RCC 7860 (cell line): Measurements from ENCODE around the gene KRT35.

Experiments used
- DNase-seq: peaks from one replicate; pipeline ENCODE4 v3.0.0-alpha.2; 2015; ENCODE audit warnings: low spot score
- FAIRE-seq: peaks from 2 replicates; lab custom pipeline; 2012; peaks lifted over from hg19 to GRCh38; lab: Jason Lieb, UNC

KRT35 gene

DNA sequence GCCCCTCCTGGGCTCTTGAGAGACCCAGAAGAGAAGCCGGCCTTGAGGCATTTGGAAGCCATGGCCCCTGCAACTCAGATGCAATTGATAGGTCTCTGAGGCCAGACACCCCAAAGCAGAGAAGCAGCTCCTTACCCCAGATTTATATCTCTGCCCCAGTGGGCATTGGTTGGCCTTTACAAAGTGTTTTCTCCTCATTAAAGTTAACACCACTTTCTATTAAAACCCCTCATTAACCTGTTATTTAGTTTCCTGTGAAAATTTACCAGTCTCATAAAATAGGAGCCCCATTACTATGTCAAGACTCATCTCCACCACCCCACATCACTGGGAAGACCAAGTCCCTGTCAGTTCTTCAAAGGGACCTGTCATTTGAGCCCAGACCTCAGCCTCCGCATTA is at the start of gene KRT35:
TSS of gene KRT35 (minus strand) at position 116 of the 400 bp plus-strand sequence. CDS start at position 62, 54 bp downstream.
- FAIRE-seq: no peak

DNA sequence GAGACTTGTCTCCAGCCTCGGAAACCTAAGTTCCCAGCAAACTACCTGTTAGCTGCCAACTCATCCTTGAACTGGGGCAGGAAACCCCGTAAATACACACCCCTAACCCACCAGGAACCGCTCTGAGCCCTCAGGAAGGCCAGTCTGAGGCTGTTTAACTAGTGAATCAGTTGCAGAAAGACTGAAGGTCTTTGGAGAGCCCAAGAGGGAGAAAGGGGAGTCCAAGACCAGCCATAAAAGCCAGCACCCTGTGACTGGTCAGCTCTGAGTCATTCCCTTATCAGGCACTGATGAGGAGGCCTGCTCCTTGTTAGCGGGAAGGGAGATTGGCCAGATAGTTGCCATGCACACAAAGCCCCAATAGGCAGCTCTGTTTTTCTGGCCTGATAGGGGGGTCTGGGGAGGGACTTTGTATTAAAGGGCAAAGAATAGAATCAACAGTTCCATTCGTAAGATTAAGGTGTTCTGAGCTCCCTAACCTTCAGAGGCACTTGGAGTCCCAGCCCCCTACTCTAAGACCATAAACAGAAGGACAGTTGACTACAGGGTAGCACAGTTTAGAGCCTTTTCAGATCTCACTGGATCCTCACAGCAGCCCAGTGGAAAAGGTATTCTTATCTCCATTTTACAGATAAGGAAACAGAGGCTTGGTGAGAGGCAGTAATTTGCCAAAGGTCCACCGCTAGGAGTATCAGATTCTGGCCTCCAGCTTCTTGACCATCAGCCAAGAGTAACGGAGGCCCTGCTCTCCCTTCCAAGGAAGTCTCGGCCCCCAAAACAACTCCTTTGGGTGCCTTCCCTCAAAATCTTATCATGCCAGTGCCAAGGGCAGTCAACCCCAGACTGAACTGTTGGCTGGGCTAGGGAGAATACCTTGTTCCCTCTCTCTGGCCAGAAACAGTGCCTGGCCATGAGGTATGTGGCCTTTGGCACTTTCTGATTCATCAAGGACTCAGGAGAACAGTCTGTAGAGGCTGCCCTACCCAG is 49.4 kb upstream of the KRT35 start:
- FAIRE-seq (peak; percentile 95), DNase-seq (peak; percentile 98)

More for the DNA sequence above, at the start of gene KRT35:
- DNase-seq: no peak

DNA sequence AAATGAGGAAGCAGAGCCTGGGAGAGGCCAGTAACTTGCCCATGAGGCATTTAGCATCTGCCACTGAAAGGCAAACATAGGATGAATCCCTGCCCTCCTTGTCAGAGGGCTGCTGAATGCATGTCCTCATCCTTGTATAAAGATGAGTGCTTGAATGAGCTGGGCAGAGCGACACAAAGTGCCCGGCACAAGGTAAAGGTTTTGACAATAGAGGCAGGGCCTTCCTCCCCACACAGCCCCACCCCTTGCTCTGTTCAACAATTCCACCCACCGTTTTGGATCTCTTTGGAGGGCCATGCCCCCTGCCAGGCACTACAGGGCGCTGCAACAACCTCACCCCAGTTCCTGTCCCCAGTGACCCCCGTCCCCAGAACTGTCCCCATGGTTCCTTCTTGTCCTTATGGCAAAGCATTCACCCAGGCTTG is 48.6 kb upstream of the KRT35 start:
- DNase-seq (no peak), FAIRE-seq (no peak)

DNA sequence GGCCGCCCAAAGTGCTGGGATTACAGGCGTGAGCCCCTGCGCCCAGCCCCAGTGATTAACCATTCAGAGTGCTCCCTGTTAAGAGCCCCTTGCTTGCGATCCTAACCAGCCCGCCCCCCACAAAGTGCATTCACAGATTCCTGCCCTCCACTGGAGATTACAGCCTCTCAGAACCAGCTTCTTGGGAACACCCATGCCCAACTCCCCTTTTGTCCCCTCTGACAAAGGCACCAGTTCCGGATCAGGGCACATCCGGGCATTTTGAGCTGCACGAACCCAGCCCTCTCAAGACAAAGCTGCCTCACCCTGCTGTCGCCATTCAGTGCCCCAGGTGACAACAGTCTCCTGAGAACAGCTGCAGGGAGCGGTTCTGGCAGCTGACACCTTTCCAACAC is 48.0 kb upstream of the KRT35 start:
- DNase-seq (no peak), FAIRE-seq (no peak)

DNA sequence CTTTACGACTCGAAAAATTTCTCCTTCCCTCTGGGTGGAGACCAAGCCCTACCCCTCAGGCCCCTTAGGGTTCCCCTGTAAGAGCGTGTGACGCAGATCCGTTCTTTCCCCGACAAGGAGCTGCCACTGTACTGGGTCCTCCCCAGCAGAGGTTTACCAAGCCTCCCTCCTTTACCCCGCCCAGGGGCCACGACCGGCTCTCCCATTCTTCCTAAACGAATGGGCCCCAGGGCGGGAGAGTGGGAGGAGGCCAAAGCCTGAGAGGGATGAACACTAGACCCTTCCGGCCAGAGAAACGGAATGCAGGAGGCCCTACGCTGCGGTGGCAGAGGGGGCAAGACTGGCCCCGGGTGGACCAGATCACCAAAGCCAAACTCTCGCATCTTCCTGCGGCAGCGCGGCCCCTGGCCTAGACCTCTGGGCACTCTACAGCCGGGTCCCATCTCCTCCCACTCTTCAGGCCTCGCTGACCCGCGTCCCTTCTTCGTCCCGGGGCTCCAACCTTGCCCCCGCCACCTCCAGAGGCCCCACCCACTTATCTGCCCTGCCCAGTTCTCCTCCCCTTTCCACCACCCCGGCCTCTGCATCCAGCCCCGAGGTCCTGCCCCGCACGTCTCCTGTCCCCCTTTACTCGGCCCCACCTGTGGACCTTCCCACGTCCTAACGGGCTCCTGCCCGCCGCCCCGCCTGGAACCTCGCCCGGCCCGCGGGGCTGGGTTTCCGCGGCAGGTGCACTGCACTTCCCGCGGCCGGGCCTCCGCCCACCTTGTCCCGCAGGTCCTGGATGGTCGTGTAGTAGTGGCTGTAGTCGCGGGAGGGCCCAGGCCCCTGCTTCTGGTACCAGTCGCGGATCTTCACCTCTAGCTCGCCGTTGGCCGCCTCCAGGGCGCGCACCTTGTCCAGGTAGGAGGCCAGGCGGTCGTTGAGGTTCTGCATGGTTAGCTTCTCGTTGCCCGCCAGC is 46.4 kb upstream of the KRT35 start:
- DNase-seq (no peak), FAIRE-seq (no peak)

DNA sequence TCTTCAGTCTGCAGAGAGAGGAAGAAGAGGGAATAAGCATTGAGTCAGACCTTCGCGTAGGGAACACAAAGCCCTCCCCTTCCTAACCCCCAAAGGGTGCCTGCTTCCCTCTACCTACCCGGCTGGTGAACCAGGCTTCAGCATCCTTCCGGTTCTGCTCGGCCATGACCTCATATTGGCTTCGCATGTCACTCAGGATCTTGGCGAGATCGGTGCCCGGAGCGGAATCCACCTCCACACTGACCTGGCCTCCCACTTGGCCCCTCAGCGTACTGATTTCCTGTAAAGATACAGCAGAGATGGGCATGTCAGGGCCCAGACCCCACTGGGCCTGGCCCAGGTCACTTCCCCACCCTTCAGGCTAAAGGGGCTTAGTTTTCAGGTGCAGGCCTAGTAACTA is 43.3 kb upstream of the KRT35 start:
- DNase-seq (no peak), FAIRE-seq (no peak)

DNA sequence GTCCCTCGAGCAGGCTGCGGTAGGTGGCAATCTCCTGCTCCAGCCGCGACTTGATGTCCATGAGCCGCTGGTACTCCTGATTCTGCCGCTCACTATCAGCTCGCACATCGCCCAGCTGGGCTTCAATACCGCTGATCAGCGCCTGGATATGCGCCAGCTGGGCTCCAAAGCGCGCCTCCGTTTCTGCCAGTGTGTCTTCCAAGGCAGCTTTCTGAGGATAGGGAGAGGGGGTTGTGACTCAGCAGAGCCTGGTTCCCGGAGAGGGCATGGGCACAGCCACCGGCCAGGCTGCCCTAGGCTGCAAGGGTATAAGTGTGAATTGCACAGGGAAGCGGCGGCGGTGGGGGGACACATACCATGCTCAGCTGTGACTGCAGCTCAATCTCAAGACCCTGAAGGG is 42.8 kb upstream of the KRT35 start:
- FAIRE-seq (no peak), DNase-seq (no peak)

DNA sequence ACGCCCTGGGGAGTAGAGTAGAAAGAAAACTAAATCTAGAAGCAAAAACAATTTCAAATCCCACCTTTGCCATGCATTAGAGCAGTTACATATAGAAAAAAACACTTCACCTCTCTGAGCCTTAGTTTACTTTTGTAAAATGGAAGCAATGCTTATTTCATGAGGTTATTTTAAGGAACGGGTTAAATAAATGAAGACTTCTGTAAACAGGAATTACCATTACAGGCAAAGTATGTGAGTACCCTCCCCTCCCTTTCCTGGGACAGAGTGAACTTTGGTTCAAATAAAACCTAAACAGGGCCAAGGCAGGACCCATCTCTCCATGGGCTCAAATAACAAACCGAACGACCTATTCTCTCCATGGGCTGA is 42.3 kb upstream of the KRT35 start:
- no peak for FAIRE-seq
- no peak for DNase-seq

DNA sequence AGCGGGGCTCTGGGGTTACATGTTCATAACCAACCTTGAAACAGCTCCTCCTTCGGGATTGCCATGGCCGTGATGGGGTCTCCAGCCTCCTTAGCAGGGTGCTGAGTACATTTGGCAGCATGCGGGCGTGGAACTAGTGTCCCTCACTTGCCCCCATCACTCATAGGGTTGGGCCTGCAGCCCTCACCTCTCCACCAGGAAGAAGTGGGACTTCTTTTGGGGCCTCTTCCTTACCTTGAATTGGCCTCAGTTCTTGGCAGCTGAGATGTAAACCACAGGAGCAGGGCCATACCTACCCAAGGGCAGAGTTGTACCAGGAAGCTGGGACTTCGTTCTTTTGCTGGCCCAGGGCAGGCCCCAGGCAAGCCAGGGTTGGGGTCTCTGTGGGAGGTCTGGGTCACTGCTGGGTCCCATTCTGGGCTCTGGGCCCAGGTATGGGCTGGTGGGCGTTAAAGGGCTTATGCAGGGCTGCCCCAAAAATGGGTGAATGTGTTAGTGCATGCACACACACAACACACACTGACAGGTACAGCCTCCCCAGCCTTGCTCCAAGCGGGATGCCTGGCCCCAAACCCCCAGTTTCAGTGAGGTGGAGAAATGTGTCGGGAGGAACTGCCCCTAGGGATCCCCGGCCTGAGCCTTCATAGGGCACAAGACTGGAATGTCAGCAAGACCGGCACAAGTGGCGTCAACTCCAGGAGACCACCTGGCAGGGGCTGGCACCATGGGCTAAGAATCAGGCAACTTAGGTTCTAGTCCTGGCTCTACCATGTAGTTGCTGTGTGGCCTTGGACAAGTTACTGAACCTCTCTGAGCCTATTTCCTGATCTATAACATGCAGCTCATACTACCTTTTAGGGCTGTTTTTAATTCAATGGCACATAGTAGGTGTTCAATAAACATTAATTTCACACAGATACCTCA is 41.6 kb upstream of the KRT35 start:
- DNase-seq (no peak), FAIRE-seq (no peak)

DNA sequence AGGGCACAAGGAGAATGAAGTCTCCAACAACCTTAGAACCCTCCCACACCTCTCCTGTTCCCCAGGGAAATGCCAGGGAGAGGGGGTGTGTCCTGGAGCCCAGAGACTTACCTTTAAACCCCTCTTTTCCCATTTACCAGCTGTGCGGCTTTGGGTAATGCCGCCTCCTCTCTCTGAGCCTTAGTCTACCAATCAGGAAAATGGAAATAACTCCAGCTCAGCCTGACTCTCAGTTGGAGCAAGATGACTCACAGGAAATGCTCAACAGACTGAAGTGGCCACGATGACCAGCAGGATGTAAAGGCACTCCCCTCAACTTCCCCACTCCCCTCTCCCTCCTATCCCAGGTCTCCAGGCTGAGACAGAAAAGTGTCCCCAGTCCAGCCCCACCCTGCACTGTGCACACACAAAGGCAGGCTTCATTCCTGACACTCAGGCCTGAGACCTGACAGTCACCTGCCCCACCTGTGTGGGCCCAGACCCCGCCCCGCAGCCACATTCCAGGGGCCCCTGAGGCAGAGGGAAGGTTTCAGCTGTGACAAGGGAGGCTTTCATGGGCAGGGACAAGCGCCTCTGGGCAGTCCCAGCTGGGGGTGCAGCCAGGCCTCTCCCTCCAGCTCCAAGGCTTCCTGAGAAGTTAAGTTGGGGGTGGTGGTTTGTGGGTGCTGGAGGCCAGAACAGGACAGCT is 40.8 kb upstream of the KRT35 start:
- DNase-seq: peak; percentile 95
- peak; percentile 89 for FAIRE-seq

DNA sequence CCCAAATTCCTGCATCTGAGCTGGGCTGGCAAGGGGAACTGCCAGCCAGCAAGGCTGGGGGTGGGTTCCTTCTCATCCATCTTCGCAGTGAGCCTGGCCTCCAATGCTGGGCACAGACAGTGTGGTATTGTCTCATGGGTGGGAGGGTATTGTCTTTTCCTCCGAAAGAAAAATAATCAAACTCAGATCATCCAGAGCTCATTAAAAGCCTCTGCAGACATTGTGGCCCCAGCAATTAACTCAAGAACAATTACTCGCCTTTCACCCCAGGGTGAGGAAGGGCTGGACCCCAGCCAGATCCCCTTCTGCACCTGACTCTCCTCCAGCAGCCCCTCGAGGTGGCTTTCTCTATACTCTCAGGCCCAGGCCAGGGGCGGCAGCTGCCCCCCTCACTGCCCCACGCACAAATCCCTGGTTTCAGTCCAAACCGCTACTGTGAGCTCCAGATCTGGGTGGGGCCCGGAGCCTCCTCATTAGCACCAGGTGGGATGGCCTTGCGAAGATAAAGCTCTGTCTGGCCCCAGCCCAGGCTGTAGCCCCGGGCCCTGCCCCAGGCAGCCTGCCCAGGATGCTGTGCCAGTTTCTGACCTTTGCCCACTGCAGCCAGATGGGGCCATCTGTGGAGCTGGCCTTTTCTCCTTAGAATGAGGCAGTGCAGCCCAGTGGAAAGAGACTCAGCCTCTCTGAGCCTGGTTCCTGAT is 40.0 kb upstream of the KRT35 start:
- FAIRE-seq: no peak
- DNase-seq: no peak

DNA sequence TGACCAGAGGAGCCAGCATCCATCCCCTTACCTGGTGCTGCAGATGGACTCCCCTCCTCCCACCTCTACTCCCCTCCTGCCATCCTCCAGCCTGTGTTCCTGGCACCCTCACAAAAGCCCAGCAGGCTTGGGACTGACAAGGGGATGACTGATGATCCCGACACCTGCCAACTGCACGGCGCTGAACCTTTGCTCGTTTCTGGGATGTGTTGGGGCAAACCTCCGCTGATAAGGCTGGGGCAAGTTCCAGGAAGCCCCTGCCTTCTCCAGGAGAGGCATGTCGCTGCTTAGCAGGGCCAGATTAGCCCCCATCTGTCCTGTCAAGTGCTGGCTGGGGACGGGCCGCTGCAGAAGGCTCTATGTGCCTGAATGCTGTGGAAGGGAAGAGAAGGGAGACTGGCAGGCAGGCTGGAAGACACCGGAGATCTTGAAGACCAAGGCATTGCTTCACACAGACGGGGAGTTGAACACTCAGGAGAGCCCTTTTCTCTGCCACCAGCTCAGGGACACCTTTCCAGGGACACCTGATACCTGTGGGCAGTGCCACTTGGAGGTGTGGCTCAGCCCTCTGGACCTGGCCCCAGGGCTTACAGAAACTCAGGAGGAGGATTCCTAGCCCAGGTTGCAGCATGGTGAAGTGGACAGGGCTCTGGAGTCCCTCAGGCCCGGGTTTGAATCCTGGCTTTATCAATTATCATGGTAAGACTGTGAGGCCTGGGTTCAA is 38.7 kb upstream of the KRT35 start:
- FAIRE-seq (no peak), DNase-seq (no peak)

DNA sequence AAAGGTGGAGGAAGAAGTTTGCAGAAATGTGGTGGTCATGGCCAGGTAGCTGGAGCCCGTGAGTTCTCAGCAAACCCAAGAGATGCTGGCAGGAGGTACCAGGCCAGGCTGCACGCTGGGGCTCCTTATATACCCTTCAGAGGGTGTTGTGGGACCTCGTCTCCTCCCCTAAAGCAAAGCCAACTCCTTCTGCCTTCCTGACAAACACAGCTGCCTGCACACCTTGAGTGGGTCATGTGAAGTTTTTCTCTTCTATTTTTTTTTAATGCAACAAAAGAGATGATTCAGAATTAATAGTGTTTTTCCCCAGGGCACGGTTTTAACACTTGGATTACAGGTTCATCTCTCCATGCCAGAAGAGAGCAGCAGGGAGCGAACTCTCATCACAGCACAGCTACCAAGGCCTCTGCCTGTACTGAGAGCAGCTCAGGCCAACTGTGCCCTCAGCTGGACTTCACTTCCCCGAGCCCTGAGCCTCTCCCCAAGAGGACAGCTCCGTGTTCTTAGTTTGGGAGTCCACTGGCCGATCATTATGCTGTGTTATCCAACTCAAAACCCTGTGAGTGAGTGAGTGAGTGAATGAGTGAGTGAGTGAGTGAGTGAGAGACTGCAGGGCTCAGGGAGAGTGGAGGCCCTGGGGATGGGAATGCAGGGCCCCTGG is 38.0 kb upstream of the KRT35 start, which contains the start of gene KRT15:
TSS of gene KRT15 (minus strand) at position 102 of the 661 bp plus-strand sequence. CDS start at position 39, 63 bp downstream.
- DNase-seq (no peak), FAIRE-seq (no peak)

DNA sequence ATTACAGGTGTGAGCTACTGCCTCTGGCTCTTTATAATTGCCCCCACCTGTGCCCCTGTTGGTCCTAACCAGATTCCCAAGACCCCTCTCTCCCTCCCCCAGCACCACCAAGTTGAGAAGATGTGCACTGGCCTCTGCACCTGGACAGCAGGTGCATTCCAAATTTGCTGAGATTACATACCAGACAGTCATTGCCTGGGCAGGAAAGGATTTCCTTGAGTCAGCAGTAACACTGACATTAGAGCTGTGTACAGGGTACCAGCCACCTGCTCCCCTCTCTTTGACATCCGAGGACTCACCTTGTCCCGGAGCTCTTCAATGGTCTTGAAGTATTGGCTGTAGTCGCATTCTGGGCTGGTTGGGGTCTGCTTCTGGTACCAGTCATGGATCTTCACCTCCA is 37.1 kb upstream of the KRT35 start:
- FAIRE-seq: no peak

DNA sequence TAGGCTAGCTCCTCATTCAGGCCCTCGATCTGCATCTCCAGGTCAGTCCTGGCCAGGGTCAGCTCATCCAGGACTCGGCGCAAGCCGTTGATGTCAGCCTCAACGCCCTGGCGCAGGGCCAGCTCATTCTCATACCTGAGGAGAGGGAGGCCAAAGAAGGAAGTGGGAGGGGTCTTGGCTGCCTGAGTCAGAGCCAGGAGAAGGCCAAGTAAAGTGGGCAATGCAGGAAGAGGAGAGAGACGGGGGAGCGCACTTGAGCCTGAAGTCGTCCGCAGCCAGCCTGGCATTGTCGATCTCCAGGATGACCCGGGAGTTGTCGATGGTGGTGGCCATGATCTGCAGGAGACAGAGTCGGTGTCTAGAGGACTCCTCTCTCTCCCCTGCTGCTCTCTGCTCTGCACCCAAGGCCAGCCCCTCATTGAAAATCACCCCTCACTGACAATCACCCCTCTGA is 35.9 kb upstream of the KRT35 start:
- no peak for FAIRE-seq
- no peak for DNase-seq

More for the DNA sequence above, 37.1 kb upstream of the KRT35 start:
- DNase-seq: no peak

DNA sequence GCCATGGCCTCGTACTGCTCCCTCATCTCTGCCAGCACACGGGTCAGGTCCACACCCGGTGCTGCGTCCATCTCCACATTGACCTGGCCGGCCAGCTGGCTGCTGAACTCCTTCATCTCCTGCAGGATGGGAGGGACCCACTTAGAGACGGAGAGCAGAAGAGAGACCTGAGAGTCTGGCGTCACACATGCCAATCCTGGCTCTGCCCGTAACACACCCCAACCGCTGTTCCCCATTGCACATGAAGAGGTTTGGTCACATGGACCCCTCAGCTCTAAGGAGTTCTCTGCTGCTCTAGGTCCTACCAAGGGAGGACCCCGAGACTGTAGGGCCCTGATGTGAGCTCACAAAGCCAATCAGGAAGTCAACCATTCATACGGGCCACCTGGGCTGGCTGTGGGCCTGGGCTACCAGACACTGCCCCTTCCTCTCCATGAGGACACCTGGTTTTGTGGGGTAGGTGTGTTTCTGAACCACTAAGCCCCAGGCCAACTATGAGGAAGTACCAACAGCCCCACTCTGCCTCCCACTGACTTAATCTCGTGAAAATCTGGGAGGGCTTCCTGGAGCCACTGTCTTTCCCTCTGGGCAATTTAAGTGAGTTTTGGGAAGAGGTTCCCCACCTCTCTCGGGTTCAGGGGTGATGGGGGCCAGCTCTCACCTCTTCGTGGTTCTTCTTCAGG is 35.3 kb upstream of the KRT35 start:
- FAIRE-seq (no peak), DNase-seq (no peak)

DNA sequence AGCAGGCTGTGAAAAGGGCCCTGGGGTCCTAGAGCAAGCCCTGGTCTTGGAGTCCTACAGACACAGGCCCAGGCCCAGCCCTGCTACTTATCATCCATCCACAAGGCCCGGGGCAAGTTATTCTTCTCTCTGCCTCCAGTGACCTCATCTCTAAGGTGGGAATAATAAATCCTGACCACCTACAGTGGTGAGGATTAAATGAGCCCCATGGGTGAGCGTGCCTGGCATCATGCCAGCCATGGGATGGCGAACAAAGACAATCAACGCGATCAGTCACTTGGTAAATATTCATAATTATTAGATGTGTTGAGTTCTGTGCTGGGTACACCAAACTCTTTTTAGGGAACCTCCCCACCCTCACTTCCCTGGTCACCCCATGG is 32.2 kb upstream of the KRT35 start:
- no peak for DNase-seq
- no peak for FAIRE-seq
